Stimulated activated CD8-positive, alpha-beta memory T cell treated with anti-CD3 and anti-CD28 coated beads, Interleukin-12 subunit alpha, Interleukin-12 subunit beta, amount 100 ng/mL, for 1 hour (primary cell): ENCODE data around the gene INSYN2A.

ENCODE experiments used
- DNase-seq: peaks from one replicate; pipeline ENCODE4 v3.0.0-alpha.2; 2020; ENCODE audit warnings: low read depth

The INSYN2A gene

DNA sequence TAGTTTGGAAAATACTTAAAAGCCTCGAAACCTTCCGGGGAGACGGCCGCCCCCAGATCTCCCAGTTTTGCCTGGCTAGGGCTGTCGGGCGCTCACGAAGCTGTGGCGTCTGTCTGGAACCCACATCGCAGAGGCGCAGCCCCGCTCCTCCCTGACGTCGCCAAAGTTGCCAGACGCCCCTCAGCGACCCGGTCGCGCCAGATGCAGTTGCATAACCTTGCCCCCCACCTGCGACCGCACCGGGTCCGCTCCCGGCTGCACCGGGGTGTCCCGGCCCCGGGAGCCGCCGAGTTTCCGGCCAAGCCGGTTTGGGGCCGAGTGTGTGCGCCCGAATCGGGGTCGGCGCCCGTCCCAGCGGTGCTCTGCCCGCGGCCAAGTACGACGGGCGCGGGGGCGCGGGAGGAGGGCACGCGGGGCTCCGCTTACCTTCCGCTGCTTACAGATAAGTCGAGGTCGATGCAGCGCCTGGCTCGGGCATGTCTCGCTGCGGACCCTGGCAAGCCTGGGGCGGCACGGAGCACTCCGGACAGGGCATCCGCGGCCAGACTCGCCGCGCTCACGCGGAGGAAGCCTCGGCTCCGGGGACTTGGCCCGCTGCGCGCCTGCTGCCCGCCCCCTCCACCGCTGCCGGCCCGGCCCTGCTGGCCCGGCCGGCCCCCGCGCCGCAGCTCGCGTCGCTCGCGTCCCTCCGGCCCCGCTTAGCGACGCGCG, 665 bp downstream of the INSYN2A start:
- DNase-seq = no peak

DNA sequence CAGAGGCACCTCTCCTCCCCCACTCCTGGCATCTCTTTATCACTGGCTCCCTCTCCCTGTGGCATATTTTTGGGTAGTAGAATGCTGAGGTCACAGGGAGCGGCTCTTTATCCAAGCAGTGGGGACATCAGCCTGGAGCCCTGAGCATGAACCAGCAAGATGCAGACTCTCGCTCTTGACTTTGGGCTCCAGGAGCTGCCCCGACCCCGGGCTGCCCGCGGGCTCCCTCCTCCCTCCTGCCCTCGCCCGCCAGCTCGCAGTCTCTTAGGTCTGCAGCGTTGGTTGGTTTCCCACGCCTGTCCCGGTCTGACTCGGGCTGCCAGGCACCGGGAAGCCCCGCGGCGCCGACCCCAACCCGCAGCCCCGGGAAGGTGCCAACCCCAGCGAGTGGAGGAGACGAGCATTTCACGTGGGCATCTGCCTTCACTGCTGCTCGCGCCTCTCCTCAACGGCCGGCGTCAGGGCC, 1.3 kb downstream of the INSYN2A start:
- no peak for DNase-seq

DNA sequence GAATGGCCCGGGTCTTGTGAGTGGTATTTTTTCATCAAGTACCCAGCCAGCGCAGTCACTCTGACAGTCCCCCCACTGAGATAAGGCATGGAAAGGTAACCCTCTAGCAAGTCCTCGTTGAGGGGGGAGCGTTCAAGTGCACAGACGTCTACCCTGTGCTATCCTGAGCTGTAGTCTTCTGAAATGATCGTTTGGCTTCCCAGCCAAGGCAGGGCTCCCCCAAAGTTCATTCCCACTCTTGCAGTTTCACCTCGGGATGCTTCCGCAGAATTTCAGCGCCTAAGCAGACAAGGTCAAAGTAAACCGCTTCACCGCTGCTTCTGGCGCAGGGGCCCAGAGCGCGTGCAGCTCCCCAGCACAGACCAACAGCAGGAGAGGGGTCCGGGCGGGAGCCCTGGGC, 1.8 kb downstream of the INSYN2A start:
- DNase-seq = no peak

DNA sequence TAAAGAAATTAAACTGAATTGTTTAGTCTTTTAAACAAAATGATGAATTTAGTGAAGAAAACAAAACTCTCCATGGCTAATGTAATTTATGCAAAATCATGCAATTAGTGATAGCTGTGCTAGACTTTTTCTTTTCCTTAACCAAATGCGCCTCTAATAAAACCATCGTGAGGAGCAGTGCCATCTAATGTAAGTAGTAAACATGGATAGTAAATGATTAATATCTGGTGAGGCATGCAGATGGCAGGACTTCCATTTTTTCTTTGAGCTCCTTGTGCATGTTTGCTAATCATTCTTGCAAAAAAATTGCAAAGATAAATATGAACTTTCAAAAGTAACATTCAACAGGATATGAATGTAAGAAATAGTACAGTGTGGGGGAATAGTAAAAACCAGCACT, 2.3 kb downstream of the INSYN2A start:
- no peak for DNase-seq

DNA sequence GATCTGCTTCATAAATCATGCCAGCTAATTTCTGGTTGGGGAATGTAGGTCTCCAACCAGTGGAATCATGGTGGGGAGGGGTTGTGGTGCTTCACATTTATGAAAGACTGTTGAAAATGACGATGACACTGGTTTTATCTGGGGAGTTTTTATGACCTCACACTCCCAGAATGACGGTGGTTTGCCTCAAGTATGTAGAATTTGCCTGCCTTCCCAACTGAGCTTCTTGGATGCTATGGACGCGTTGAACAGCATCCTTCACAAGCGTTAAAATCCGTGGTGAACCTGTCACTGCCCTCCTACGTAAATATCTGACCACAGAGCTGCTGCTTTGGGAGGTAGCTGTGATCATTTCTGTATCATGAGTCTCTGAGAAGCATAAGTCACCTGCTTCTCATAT, 3.3 kb downstream of the INSYN2A start:
- DNase-seq = no peak

DNA sequence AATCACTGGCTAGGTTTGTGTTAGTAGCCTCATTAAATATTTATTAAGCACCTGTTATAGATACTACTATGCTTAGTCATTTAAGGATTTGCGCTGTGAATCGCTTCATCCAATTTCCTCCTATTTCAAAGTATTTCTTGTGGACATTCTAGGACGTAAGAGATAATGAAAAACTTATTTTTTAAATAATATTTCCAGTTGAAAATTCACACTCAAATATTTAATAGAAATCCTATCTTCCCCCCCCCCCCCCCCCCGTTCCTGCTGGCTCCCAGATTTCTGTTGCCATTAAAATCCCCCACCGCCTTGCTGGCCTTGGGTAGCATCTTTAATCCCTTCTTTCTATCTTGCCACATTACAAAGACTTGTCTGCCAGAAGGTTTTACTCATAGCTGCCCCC, 6.0 kb downstream of the INSYN2A start:
- no peak for DNase-seq

DNA sequence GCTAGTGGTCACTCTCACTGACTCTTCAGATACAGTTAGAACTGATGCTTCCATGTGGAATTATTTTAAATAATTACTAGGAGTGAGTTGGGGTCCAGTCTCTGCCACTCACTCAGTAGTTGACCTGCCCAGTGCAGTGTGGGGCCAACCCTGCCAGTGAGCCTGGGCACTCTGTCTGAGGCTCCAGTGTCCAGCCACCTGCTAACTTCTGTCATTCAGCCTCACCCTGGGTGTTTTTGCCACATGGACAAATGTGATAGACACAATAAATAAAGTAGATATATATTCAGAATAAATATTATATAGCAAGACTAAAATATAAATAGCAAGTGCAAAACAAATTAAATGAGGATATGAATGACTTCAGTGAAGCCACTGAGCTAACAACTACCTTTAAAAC, 7.2 kb downstream of the INSYN2A start:
- DNase-seq = no peak

DNA sequence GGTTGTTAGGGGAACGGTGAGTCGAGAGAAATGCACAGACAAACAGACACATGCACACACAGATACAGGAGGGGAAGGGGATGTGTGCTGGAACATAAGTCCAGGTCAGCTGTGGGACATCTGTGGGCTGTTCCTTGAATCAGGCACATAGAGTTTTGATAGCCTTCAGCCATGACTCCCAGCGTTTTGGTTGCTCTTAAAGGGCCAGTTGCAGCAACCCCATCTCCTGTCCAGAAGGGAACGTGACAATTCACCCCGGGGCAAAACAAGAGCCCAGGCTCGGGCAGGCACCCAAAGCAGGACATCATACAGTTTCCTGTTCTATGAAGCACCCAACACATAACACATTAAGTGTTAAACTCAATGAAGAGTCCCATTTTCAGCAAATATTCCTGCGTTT, 9.6 kb downstream of the INSYN2A start:
- DNase-seq = no peak

DNA sequence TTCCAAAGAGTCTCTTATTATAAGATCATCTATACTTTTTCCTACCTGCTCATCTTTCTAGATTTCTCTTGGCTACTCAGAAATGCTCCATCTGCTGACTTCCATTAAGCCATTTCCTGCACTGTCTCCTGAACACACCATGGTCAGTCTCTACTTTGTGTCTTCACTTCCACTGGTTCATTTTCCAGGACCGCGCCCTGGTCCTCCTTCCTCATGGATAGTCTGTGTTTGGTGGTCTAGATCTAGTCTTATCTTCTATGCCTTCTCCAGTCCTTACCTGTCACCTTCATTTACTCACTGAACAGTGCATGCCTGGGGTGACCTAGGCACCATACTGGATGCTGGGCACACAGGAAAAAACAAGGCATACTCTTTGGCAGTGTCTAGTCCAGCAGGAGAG, 11.8 kb downstream of the INSYN2A start:
- no peak for DNase-seq

DNA sequence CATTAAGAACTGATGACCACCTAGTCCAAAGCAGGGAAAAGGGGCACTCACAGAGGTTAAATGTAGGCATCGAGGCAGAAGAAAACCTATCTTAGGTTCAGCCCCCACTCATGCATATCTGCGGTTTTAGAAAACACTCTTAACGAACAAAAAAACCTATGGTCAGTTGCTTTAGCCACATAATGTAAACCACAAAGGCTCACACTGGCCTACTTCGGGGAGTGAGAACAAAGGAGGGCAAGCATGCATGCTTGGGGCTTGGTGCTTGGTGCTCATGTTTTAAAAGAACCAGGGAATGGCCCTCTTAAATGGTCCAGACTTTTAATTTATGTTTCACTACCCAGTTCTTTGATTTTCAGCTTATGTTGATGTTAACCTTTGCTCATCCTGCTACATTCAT, 14.2 kb downstream of the INSYN2A start:
- no peak for DNase-seq

DNA sequence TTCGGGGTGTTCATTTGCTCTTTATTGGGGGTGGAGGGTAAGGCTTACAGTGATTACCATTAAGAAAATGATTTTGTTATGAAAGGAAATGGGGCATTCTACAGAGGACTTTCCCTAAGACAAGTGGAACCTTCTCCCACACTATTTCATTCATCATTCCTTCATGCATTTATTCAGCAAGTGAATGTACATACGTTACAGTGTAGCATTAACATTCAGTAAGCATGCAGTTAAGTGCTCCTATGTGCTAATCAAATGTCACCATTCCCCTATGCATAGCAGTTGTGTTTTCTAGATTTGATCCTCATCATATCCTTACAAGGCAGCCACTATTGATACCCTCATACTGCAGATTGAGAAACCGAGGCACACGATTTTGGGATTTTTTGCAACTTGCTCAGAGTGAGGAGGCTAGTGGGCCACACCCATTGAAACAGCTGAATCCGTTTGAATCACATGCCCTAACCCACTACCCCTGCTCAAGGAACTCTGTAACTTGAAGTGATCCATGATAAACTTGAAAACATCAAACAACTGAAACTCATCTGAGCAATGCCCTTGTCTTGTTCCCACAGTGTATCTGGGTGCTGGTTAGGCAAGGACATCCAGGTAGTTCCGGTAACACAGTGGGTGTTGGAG, 16.7 kb downstream of the INSYN2A start:
- DNase-seq = no peak

DNA sequence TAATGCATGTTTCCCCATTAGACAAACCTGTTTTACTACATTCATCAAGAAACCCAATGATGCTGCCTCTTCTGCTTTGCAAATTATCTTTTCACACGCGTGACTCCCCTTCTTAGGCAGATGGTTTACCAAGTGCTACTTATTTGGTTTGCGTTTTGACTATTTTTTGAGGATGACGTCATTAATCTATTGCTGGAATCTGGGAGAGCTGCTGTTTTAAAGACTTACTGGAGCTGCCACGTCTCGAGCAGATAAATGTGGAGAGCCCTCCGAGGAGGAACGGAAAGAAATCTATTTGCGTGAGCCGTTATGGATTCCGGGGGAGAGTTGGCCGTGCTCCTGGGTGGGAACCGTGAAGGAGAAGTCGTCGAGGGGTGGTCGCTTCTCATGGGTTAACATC, 19.7 kb downstream of the INSYN2A start:
- no peak for DNase-seq

DNA sequence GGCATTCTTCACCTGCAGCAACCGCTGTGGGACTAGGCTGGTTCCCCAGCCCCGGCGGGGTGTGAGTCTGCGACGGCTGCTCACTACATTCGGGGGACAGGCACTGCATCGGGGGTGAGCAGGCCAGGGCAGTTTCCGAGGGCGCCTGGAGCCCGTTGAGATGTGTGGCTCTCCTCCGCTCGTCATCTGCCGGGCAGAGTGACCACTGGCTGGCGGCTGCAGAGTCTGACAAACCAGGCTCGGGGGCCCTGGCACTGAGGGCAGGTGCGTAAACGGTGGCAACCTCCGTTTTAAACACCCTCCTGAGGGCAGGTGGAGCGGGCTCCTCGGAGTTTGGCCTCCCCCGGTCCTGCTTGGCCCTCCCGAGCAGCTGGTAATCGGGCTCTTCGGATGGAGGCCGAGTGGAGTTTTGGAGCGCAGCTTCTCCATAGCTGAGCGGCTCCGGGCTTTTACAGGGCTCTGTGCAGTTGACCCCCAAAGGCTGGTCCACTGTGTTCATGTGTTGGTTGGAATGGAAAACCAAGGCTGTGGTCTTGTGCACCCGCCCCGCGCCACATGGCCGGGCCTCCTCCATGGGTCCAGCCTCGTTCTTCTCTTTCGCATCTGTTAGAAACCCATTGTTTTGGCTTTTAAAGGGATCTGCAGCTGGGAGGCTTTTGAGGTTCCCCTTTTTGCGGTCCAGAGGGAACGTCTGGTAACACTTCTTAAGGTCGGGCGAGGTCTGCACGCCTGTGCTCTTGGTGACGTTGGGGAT, 20.9 kb downstream of the INSYN2A start:
- DNase-seq = no peak

DNA sequence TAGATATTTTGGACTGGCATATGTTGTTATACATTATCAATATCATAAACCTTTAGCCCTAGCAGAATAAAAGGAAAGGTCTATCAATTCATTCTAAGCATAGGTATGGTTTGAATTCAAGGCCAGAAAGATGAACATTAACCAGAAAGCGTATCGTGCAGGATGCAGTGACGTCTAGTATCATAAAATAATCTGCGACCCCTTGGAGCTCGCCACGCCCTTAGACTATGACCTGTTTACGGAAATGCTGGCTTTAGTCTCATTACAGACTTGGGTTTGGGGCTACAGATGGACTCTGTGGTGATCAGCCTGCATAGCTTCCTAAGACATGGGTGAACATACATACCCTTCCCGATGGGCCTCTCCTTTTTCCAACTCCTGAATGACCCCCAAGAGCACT, 21.5 kb downstream of the INSYN2A start:
- no peak for DNase-seq

DNA sequence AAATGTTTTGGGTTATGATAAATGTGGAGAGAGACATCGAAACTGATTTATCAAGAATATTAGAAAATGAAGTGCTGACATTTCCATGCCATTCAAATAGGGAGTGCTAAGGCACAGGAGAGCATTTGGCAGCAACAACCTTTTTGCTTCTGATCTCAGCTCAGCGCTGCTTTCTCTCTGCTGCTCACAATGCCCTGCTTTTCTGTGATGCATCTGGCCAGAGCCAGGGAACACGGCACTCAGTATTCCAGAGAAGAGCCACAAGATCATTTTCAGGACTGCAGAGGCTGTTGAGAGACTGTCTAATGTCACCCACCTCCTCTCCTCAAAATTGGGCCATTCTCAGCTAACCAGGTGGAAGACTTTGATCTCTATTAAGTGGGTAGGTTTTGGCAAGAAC, 28.1 kb downstream of the INSYN2A start:
- DNase-seq = no peak

DNA sequence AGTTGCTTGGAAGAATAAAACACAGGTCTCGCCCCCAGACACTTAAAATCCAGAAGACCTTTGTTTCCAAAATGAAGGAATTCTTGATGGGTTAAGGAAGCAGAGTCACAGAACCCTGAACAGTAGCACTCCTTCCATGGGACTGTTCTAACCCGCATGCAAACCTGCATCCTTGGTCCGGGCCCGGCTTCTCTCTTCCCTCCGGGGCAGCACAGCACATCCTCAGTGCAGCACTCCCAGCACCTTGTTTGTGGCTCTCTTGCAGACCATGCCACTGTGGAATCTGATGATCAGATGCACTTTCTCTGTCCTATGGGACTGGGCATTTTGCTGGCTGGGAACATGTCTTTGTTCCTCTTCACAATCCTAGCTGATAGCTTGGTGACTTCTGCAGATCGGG, 33.5 kb downstream of the INSYN2A start:
- DNase-seq = no peak

DNA sequence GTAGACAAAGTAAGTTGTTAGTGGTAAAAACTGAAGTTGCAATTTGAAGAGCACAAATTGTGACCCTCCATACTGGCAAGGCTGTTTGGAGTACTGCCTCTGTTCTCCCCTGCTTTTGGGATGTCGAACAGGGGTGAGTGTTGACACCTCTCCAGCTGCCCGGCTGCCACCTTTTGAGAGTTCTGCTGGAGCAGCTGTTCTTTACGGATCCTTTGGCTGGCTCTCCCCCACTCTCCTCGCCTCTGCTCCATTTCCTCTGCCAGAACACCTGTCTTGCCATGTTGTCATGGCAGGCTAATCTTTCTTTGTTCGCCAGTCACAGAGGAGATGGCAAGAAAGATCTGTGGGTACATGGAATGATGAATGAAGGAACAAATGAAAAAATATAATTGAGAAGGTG, 34.9 kb downstream of the INSYN2A start:
- DNase-seq = no peak

DNA sequence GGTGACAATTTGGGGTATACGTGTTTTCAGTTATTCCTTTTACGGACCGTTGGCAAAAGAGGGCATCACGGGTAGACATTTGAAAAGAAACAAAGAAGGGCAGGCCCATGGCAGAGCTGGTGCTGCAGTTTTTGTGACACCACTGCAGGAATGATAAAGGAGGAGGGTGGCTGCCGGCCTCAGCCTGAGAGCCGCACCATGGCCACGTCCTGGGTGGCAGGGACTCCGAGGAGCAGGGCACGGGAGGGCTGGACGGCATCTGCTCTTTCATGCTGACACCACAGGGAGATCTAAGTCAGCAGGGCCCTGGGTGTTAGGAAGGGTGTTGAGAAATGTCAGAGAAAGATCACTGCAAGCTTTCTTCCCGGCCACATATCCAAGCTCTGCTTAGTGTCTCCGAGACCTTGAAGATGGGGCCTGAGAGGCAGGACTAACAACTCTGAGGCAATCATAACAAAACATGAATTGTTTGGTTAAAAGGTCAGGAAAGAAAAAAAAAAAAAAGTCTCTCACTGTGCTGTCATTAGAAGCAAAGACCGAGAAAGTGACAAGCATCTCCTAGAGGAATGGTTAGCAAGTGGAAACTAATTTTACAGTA, 36.6 kb downstream of the INSYN2A start:
- no peak for DNase-seq

DNA sequence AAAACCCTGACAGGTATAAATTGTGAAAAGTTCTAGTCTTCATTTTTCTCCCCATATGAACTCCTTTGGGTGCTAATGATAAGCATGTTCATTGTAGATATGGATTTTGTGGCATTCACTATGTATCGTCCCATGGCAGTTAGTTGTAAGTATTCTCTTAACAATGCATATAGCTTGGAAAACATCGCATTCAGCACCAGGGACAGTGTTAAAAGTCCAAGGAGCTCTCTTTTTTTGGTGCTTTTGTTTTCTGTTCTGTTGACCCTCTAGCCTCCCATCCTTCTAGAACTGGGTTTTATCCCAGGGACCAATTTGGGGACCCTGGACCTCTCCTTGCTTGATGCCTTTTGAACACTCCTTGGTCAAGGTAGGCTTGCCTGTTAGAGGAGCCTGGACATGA, 37.7 kb downstream of the INSYN2A start:
- DNase-seq = no peak

DNA sequence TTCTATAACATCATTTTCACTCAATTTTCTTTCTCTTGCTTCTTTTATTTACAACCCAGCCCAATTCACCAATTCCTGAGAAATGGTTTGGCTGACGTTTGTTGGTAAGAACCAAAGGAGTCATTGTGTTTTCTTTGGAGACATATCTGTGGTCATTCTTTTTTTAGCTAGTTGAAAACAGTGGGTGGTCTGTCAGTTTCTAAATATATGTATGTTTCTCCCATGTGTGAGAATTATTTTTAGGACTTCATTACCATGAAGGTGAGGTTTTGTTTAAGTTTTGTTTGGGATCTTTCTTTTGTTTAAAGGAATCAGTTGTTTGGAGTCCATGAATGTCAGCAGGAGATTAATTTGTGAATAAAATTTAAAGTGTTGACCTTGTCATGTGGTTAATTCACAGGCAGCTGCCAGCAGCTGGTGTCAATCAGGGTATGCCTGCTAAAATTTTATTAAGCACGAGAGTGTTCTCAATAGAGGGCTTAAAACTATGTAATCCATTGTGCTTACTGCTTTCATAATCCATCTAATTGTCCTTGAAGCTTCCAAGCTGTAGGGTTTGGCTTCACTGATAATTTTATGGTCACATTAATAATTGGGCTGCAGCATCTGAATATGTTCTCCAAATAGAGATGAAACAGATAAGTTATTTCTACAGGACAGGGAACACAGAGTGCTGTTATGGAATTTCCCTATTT, 38.7 kb downstream of the INSYN2A start:
- DNase-seq = no peak

DNA sequence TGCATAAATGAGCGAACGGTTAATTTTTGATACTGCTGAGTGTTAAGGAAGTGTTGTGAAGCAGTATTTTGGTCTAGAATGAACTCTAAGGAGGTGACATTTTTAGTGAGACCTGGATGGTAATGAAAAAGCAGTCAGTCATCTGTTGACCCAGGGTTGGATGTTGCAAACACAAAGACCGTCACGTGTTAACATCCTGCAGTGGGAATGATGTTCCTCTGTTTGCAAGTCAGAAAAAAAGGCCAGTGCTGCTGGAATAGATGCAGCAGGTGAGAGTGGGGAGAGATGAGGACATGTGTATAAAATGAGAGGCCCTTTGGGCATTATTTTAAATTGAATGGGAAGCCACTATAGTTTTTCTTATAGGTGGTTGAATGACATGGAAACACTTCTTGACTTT, 39.3 kb downstream of the INSYN2A start:
- no peak for DNase-seq
